ENCODE measurements around the gene C17orf67.

DNA sequence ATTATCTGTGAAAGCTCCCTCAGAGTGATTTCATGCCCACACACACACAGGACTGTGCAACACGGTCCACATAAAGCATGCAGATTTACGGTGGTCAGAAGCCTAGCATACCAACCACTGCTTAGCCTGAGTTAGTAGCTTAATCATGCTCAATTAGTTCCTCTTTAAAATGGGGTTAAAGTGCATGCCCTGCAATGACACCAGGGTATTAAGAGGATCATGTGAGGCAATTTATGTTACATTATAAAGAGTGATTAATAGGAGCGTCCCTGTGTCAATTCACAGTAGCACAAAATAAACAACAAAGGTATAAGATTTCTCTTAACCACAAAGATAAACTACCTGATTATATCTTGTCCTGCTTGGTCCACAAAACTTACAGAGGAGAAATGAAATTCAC lies 39.8 kb downstream of the C17orf67 start:
- no peak for TF ChIP-seq POLR2AphosphoS5 (IDR thresholded peaks at IDR 0.05)
- TF ChIP-seq, protein P1, sequence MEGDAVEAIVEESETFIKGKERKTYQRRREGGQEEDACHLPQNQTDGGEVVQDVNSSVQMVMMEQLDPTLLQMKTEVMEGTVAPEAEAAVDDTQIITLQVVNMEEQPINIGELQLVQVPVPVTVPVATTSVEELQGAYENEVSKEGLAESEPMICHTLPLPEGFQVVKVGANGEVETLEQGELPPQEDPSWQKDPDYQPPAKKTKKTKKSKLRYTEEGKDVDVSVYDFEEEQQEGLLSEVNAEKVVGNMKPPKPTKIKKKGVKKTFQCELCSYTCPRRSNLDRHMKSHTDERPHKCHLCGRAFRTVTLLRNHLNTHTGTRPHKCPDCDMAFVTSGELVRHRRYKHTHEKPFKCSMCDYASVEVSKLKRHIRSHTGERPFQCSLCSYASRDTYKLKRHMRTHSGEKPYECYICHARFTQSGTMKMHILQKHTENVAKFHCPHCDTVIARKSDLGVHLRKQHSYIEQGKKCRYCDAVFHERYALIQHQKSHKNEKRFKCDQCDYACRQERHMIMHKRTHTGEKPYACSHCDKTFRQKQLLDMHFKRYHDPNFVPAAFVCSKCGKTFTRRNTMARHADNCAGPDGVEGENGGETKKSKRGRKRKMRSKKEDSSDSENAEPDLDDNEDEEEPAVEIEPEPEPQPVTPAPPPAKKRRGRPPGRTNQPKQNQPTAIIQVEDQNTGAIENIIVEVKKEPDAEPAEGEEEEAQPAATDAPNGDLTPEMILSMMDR (IDR thresholded peaks at IDR 0.05), result no peak
